HEK293T (cell line): ENCODE results near the gene CNTNAP1.

Experiments
- ARNT ChIP-seq: fragments of 450-650 bp; IDR thresholded peaks from 2 replicates; pipeline ENCODE4 v1.6.1; 2017; ENCODE audit warnings: mild to moderate bottlenecking
- BHLHE40 ChIP-seq: fragments of 450-650 bp; IDR thresholded peaks from 2 replicates; pipeline ENCODE4 v1.6.1; 2016; ENCODE audit warnings: mild to moderate bottlenecking, moderate library complexity, borderline replicate concordance
- CTBP1 ChIP-seq: fragments of 450-650 bp; IDR thresholded peaks from 2 replicates; pipeline ENCODE4 v1.6.1; 2016; ENCODE audit warnings: borderline replicate concordance
- ELF4 ChIP-seq: fragments of 450-650 bp; IDR thresholded peaks from 2 replicates; pipeline ENCODE4 v1.6.1; 2017; ENCODE audit warnings: antibody characterized with exemption
- FOXA1 ChIP-seq: fragments of 450-650 bp; IDR thresholded peaks from 2 replicates; pipeline ENCODE4 v1.6.1; 2016; ENCODE audit warnings: mild to moderate bottlenecking
- FOXK2 ChIP-seq: fragments of 450-650 bp; IDR thresholded peaks from 2 replicates; pipeline ENCODE4 v1.6.1; 2016; ENCODE audit warnings: mild to moderate bottlenecking
- FOXM1 ChIP-seq: fragments of 450-650 bp; IDR thresholded peaks from 2 replicates; pipeline ENCODE4 v1.6.1; 2017; ENCODE audit warnings: mild to moderate bottlenecking, borderline replicate concordance
- HDGF ChIP-seq: fragments of 450-650 bp; IDR thresholded peaks from 2 replicates; pipeline ENCODE4 v1.6.1; 2017; ENCODE audit warnings: antibody characterized with exemption, borderline replicate concordance
- L3MBTL2 ChIP-seq: fragments of 450-650 bp; conservative IDR thresholded peaks from 2 replicates; pipeline ENCODE4 v1.6.1; 2016; ENCODE audit warnings: mild to moderate bottlenecking
- NFRKB ChIP-seq: fragments of 450-650 bp; IDR thresholded peaks from 2 replicates; pipeline ENCODE4 v1.6.1; 2016; ENCODE audit warnings: mild to moderate bottlenecking, moderate library complexity
- PKNOX1 ChIP-seq: fragments of 450-650 bp; IDR thresholded peaks from 2 replicates; pipeline ENCODE4 v1.6.1; 2016
- SP1 ChIP-seq: fragments of 450-650 bp; IDR thresholded peaks from 2 replicates; pipeline ENCODE4 v1.6.1; 2017
- TARDBP ChIP-seq: fragments of 450-650 bp; IDR thresholded peaks from 2 replicates; pipeline ENCODE4 v1.6.1; 2016
- ZNF384 ChIP-seq: fragments of 450-650 bp; IDR thresholded peaks from 2 replicates; pipeline ENCODE4 v1.6.1; 2016

GRCh38 chr17:42740699-42741098, 58.4 kb downstream of the CNTNAP1 start:
- TF ChIP-seq ARNT (no peak), FOXK2 (no peak), L3MBTL2 (no peak), HDGF (no peak), SP1 (no peak), TARDBP (no peak), BHLHE40 (no peak), ZNF384 (no peak), NFRKB (no peak), CTBP1 (no peak), ELF4 (no peak), FOXM1 (no peak), PKNOX1 (no peak), FOXA1 (no peak)
